ENCODE measurements around the gene PTP4A2.

The PTP4A2 gene

GRCh38 chr1:31857863-31858262 lies 80.3 kb downstream of the PTP4A2 start:
- DNase-seq, result no peak
